Ovary (tissue), 9 donors: ENCODE results near the gene RNF166. TPM values are rescaled to one million over a fixed set of nuclear protein-coding genes. Genes with fewer than 3 reads are reported as not detected.
"Not testable (repeated sequence)": the region's sequence is repeated elsewhere in the genome, so short reads cannot be mapped to it uniquely, and the experiment has no call there.

ENCODE experiments used
- DNase-seq, 5 donors: peaks; one replicate each; pipeline ENCODE4 v3.0.0-alpha.2; 2019 to 2020
- H3K27ac ChIP-seq, 2 donors: fragments of 200-600 bp; one replicate each; pipeline versions ENCODE4 v1.5.1 to v1.8.0; 2019 to 2022
- H3K27me3 ChIP-seq: fragments of 200-600 bp; one replicate; pipeline ENCODE4 v1.8.0; 2022
- H3K36me3 ChIP-seq: fragments of 200-600 bp; sonication (generic); one replicate; pipeline ENCODE4 v1.5.1; 2019
- H3K4me1 ChIP-seq: one replicate; pipeline ENCODE4 v1.8.1; 2013; ENCODE audit warnings: mild to moderate bottlenecking, moderate library complexity; ENCODE audit not compliant: insufficient read depth
- H3K4me3 ChIP-seq: fragments of 200-600 bp; sonication (generic); one replicate; pipeline ENCODE4 v1.5.1; 2017
- H3K9me3 ChIP-seq, 2 donors: fragments of 200-600 bp in 1 of 2; sonication (generic) in 1 of 2; one replicate each; pipeline versions ENCODE4 v1.5.1 to v1.8.1; 2013 to 2019; ENCODE audit warnings: mild to moderate bottlenecking in 1 of 2, moderate library complexity in 1 of 2
- EP300 ChIP-seq: sonication (generic); formaldehyde crosslinking; IDR thresholded peaks from one replicate; pipeline ENCODE4 v1.6.1; 2017; ENCODE audit warnings: antibody characterized with exemption
- POLR2A ChIP-seq: fragments of 450-650 bp; IDR thresholded peaks from one replicate; pipeline ENCODE4 v1.6.1; 2017; ENCODE audit warnings: antibody characterized with exemption, mild to moderate bottlenecking, moderate library complexity
- WGBS, 3 donors: extraction: QIAGEN DNeasy Blood & Tissue Kit in 1 of 3; methylation state at CpG; one replicate each; pipeline versions ENCODE4 v1.1.5 to v1.1.7; 2013 to 2017; 5-methylcytosine and 5-hydroxymethylcytosine counted together
- intact Hi-C, 4 donors: fragments of 100-400 bp; cut with DNase I; formaldehyde crosslinking; loops; one replicate each; pipeline versions ENCODE4 v1.11.0 to v1.15.1; 2022 to 2023
- polyA plus RNA-seq, 2 donors: library from polyadenylated mRNA; stranded (reverse); fragments of 200-250 nt in 1 of 2; fragments of 350-450 nt in 1 of 2; fragmentation: Illumina TruSeq in 1 of 2; extraction: RNeasy Lipid Tissue Mini Kit (QIAGEN cat#74804) in 1 of 2; gene quantifications; one replicate each; pipeline ENCODE4 v1.2.3, GENCODE V29; 2013 to 2014
- total RNA-seq, 7 donors: library from RNA; depleted of rRNA in 2 of 7; stranded (reverse); fragments of >200 nt in 2 of 7; fragmentation: NEBNext Ultra II Directional in 3 of 7; extraction: Animal tissue kit (Norgen Biotek cat#: 25700) in 3 of 7; gene quantifications; one replicate each; pipeline versions ENCODE4 v1.1.0 to v1.2.4, GENCODE V29; 2016 to 2023
- TF ChIP-seq, protein P1 (sequence below), 3 donors: fragments of 450-650 bp in 2 of 3; fragments of 200-600 bp in 1 of 3; IDR thresholded peaks; one replicate each; pipeline versions ENCODE4 v1.5.1 to v1.8.0; 2016 to 2022; ENCODE audit warnings: antibody characterized with exemption in 3 of 3, mild to moderate bottlenecking in 1 of 3
- donor health status: DM: no; HTN: no; CAD: no; lungs with moderate emphysema.
- donor health status: DM: no; HTN: no; CAD: no.
- donor health status: Bipolar disorder and iron deficiency.
- donor health status: DM: yes; HTN: yes; CAD: no.
- donor health status: DM: no; HTN: no; CAD: no.
- donor health status: DM: yes; HTN: yes; CAD: no.

The RNF166 gene
- total and polyA plus RNA-seq, 9 donors: 4.7 to 26.5 (median 20.9) TPM

- no peak for TF ChIP-seq POLR2A
- TF ChIP-seq, protein P1, sequence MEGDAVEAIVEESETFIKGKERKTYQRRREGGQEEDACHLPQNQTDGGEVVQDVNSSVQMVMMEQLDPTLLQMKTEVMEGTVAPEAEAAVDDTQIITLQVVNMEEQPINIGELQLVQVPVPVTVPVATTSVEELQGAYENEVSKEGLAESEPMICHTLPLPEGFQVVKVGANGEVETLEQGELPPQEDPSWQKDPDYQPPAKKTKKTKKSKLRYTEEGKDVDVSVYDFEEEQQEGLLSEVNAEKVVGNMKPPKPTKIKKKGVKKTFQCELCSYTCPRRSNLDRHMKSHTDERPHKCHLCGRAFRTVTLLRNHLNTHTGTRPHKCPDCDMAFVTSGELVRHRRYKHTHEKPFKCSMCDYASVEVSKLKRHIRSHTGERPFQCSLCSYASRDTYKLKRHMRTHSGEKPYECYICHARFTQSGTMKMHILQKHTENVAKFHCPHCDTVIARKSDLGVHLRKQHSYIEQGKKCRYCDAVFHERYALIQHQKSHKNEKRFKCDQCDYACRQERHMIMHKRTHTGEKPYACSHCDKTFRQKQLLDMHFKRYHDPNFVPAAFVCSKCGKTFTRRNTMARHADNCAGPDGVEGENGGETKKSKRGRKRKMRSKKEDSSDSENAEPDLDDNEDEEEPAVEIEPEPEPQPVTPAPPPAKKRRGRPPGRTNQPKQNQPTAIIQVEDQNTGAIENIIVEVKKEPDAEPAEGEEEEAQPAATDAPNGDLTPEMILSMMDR (IDR thresholded peaks at IDR 0.05): no peak
- no peak for TF ChIP-seq EP300
- Histone ChIP-seq H3K4me1 (no peaks in the 10 kb centered on the region), H3K36me3 (no peaks in the 10 kb centered on the region), H3K27me3 (no peaks in the 10 kb centered on the region), H3K27ac (no peak overlapping the region), H3K9me3 (no peaks in the 10 kb centered on the region), H3K4me3 (no peak overlapping the region)
- WGBS, 3 donors: 87 to 91% (median 90%) methylated on average over 19 of the region's 19 CpGs
- no peak for DNase-seq
- intact Hi-C loops: no loop called here
Measured at GRCh38 chr16:88673716-88674379, 32.4 kb downstream of the RNF166 start.

- WGBS, 3 donors: 67 to 68% (median 67%) methylated on average over 11 of the region's 11 CpGs
- TF ChIP-seq EP300 (no peak), POLR2A (no peak)
- TF ChIP-seq, protein P1 (IDR thresholded peaks at IDR 0.05): no peak
- DNase-seq: no peak
Measured at GRCh38 chr16:88672776-88673175, 33.4 kb downstream of the RNF166 start.

DNA sequence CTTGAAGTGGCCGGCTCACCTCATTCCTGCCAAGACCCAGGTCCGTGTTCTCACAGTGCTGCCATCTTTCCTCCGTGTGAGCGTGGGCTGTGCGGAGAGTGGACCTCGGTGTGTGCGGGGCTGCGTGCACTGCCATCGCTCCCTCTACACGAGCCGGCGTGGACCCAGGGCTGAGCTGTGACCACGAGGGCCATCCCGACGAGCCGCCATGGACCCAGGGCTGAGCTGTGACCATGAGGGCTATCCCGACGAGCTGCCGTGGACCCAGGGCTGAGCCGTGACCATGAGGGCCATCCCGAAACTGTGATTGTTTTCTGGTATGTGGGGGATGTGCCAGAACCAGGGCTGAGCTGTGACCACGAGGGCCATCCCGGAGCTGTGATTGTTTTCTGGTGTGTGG, 34.4 kb downstream of the RNF166 start:
- Histone ChIP-seq H3K9me3 (no peaks in the 10 kb centered on the region), H3K4me1 (no peaks in the 10 kb centered on the region), H3K4me3 (no peak overlapping the region), H3K27ac (no peak overlapping the region), H3K27me3 (no peaks in the 10 kb centered on the region), H3K36me3 (no peaks in the 10 kb centered on the region)
- intact Hi-C loops: no loop called here
- DNase-seq: no peak
- TF ChIP-seq, protein P1 (IDR thresholded peaks at IDR 0.05): no peak
- TF ChIP-seq POLR2A: no peak
- TF ChIP-seq EP300: no peak
- WGBS, 3 donors: 80 to 86% (median 82%) methylated on average over 23 of the region's 23 CpGs

More at GRCh38 chr16:88672776-88673175, 33.4 kb downstream of the RNF166 start:
- H3K36me3 ChIP-seq: no peaks in the 10 kb centered on the region
- no peaks in the 10 kb centered on the region for H3K27me3 ChIP-seq
- H3K4me3 ChIP-seq: no peak overlapping the region
- intact Hi-C loops: no loop called here
- no peaks in the 10 kb centered on the region for H3K9me3 ChIP-seq
- H3K27ac ChIP-seq: no peak overlapping the region
- no peaks in the 10 kb centered on the region for H3K4me1 ChIP-seq

DNA sequence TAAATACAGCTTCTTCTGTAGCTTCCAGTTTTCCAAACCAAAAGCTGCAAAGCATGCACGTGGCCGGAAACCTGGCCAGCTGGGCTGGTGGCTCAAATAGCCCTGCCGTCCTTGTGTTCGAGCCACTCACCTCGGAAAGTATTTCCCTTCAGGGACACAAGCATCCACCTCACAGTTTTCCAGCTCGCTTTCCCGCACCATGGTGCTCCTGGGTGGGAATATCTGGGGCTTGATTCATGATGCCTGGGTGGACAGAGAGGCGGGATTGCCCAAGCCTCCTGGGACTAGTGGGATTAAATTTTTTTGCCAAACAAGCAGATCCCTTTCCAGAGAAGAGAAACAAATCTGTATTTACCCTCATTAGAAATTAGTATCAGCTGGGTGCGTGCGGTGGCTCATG, 36.2 kb downstream of the RNF166 start:
- Histone ChIP-seq H3K4me3 (no peak overlapping the region), H3K36me3 (no peaks in the 10 kb centered on the region), H3K4me1 (no peaks in the 10 kb centered on the region), H3K27me3 (no peaks in the 10 kb centered on the region), H3K27ac (no peak overlapping the region), H3K9me3 (no peaks in the 10 kb centered on the region)
- no peak for DNase-seq
- intact Hi-C loops: no loop called here
- WGBS, 3 donors: 77 to 80% (median 77%) methylated on average over 10 of the region's 10 CpGs
- no peak for TF ChIP-seq POLR2A
- no peak for TF ChIP-seq EP300
- TF ChIP-seq, protein P1 (IDR thresholded peaks at IDR 0.05): no peak

DNA sequence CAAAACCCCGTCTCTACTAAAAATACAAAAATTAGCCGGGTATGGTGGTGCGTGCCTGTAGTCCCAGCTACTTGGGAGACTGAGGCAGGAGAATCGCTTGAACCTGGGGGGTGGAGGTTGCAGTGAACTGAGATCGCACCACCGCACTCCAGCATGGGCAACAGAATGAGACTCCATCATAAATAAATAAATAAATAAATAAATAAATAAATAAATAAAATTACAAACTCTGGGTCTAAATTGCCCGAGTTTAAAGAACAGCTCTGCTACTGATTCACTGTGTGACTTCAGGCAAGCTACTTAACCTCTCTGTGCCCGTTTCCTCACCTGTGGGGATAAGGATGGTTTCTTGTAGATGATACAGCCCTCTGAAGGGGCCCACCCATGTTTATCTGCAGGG, 36.7 kb downstream of the RNF166 start:
- H3K27me3 ChIP-seq, intact Hi-C loops, H3K4me3 ChIP-seq, H3K36me3 ChIP-seq, H3K4me1 ChIP-seq, DNase-seq, H3K9me3 ChIP-seq, H3K27ac ChIP-seq: not testable (repeated sequence)
- WGBS, 3 donors: 90 to 97% (median 92%) methylated on average over 8 of the region's 8 CpGs
